Upper lobe of left lung (tissue), 6 donors: ENCODE results near the gene COL28A1. TPM values are rescaled to one million over a fixed set of nuclear protein-coding genes. Genes with fewer than 3 reads are reported as not detected.

Source experiments
- ATAC-seq, 2 donors: fragments of 200-7000 bp; cut with Tn5 transposase; one replicate each; pipeline ENCODE4 v1.9.1; 2022; ENCODE audit warnings: mild to moderate bottlenecking in 2 of 2, moderate library complexity in 2 of 2; ENCODE audit not compliant: low FRiP score in 2 of 2
- DNase-seq, 2 donors: peaks; one replicate each; pipeline ENCODE4 v3.0.0-alpha.2; 2019 to 2020
- H3K27ac ChIP-seq, 4 donors: fragments of 200-600 bp; sonication (generic); one replicate each; pipeline ENCODE4 v1.5.1; 2016 to 2019
- H3K27me3 ChIP-seq, 4 donors: fragments of 200-600 bp; sonication (generic); one replicate each; pipeline ENCODE4 v1.5.1; 2017 to 2019
- H3K36me3 ChIP-seq, 4 donors: fragments of 200-600 bp; sonication (generic); one replicate each; pipeline ENCODE4 v1.5.1; 2016 to 2019
- H3K4me1 ChIP-seq, 4 donors: fragments of 200-600 bp; sonication (generic); one replicate each; pipeline ENCODE4 v1.5.1; 2018 to 2019
- H3K4me3 ChIP-seq, 4 donors: fragments of 200-600 bp; sonication (generic); one replicate each; pipeline ENCODE4 v1.5.1; 2017 to 2019; ENCODE audit warnings: mild to moderate bottlenecking in 2 of 4, moderate library complexity in 1 of 4
- H3K9me3 ChIP-seq, 4 donors: fragments of 200-600 bp; sonication (generic); one replicate each; pipeline ENCODE4 v1.5.1; 2018 to 2019
- CTCF ChIP-seq, 6 experiments: fragments of 450-650 bp in 4 of 6; fragments of 200-600 bp in 2 of 6; sonication (generic) in 2 of 6; IDR thresholded peaks; one replicate each; pipeline ENCODE4 v1.5.1; 2016 to 2019; ENCODE audit warnings: antibody characterized with exemption in 6 of 6
- EP300 ChIP-seq, 4 donors: sonication (generic); formaldehyde crosslinking; IDR thresholded peaks; one replicate each; pipeline ENCODE4 v1.5.1; 2017; ENCODE audit warnings: antibody characterized with exemption in 4 of 4, control low read depth in 2 of 4
- POLR2A ChIP-seq, 4 donors: fragments of 450-650 bp; IDR thresholded peaks; one replicate each; pipeline ENCODE4 v1.5.1; 2016 to 2017; ENCODE audit warnings: antibody characterized with exemption in 4 of 4, mild to moderate bottlenecking in 2 of 4
- POLR2AphosphoS5 ChIP-seq, 2 donors: sonication (generic); formaldehyde crosslinking; IDR thresholded peaks; one replicate each; pipeline ENCODE4 v1.5.1; 2017; ENCODE audit warnings: antibody characterized with exemption in 2 of 2
- WGBS, 2 donors: methylation state at CpG; one replicate each; pipeline ENCODE4 v1.1.5; 2017 to 2018; 5-methylcytosine and 5-hydroxymethylcytosine counted together
- total RNA-seq, 6 donors: library from RNA; depleted of rRNA in 4 of 6; stranded (reverse); fragments of >200 nt in 4 of 6; gene quantifications; one replicate each; pipeline versions ENCODE4 v1.1.0 to v1.2.1, GENCODE V29; 2016 to 2021
- donor health status: DM: no; HTN: no; CAD: no; lungs with moderate emphysema.
- donor health status: DM: no; HTN: yes; CAD: no; lungs with severe emphysema.

The COL28A1 gene
- total RNA-seq, 6 donors from 2014 or later = 1.5 to 14.7 (median 4.3) TPM

- Histone ChIP-seq H3K36me3 (no peaks in the 10 kb centered on the region), H3K9me3 (no peaks in the 10 kb centered on the region), H3K4me1 (peaks cover 21 to 44% (median 32%) of the 10 kb centered on the region in 4 donors), H3K4me3 (peak overlapping the region in 3 of 4 donors; percentile 58 to 85 (median 74)), H3K27me3 (no peaks in the 10 kb centered on the region), H3K27ac (peak overlapping the region; percentile 91 to 97 (median 96))
- 84 to 85% methylated on average over 26 of the region's 26 CpGs for WGBS, 2 donors
- peak in 1 of 4 donors; percentile 29 for TF ChIP-seq POLR2A (IDR thresholded peaks at IDR 0.05)
- TF ChIP-seq EP300 (IDR thresholded peaks at IDR 0.05) = no peak
- DNase-seq (peak; percentile 37 to 39), ATAC-seq (peak; percentile 26 to 80)
Measured at GRCh38 chr7:7565746-7566650, 30.3 kb upstream of the COL28A1 start.

GRCh38 chr7:7565018-7565680, 29.5 kb upstream of the COL28A1 start:
- DNase-seq (no peak), ATAC-seq (no peak)
- H3K27ac ChIP-seq = peak overlapping the region; percentile 91 to 97 (median 96)
- peaks cover 21 to 44% (median 32%) of the 10 kb centered on the region in 4 donors for H3K4me1 ChIP-seq
- WGBS, 2 donors = 97 to 98% methylated on average over 4 of the region's 4 CpGs
- peak overlapping the region in 2 of 4 donors; percentile 58 to 74 for H3K4me3 ChIP-seq
- TF ChIP-seq EP300 (IDR thresholded peaks at IDR 0.05) (no peak), POLR2AphosphoS5 (IDR thresholded peaks at IDR 0.05) (no peak), CTCF (IDR thresholded peaks at IDR 0.05) (no peak), POLR2A (IDR thresholded peaks at IDR 0.05) (no peak)
- H3K27me3 ChIP-seq = no peaks in the 10 kb centered on the region
- H3K36me3 ChIP-seq = no peaks in the 10 kb centered on the region
- H3K9me3 ChIP-seq = no peaks in the 10 kb centered on the region

- H3K4me1 ChIP-seq = peaks cover 17 to 38% (median 30%) of the 10 kb centered on the region in 4 donors
- no peak for TF ChIP-seq CTCF (IDR thresholded peaks at IDR 0.05)
- TF ChIP-seq POLR2A (IDR thresholded peaks at IDR 0.05) = no peak
- peak in 1 of 2 donors; percentile 26 for TF ChIP-seq POLR2AphosphoS5 (IDR thresholded peaks at IDR 0.05)
- peak overlapping the region in 3 of 4 donors; percentile 4 to 32 (median 27) for H3K27ac ChIP-seq
- WGBS, 2 donors = 93 to 94% methylated on average over 3 of the region's 3 CpGs
- no peak for ATAC-seq
- no peak for DNase-seq
- no peaks in the 10 kb centered on the region for H3K9me3 ChIP-seq
- no peak overlapping the region for H3K4me3 ChIP-seq
- no peaks in the 10 kb centered on the region for H3K27me3 ChIP-seq
- no peaks in the 10 kb centered on the region for H3K36me3 ChIP-seq
Measured at GRCh38 chr7:7564323-7564780, 28.7 kb upstream of the COL28A1 start.

GRCh38 chr7:7563813-7564212, 28.1 kb upstream of the COL28A1 start:
- Histone ChIP-seq H3K36me3 (no peaks in the 10 kb centered on the region), H3K27me3 (no peaks in the 10 kb centered on the region), H3K4me3 (no peak overlapping the region), H3K4me1 (peaks cover 12 to 33% (median 25%) of the 10 kb centered on the region in 4 donors), H3K9me3 (peaks cover 0 to under 1% (median 0%) of the 10 kb centered on the region in 4 donors), H3K27ac (peak overlapping the region in 3 of 4 donors; percentile 4 to 32 (median 27))
- no peak for DNase-seq
- no peak for TF ChIP-seq CTCF (IDR thresholded peaks at IDR 0.05)
- TF ChIP-seq POLR2A (IDR thresholded peaks at IDR 0.05) = no peak
- no peak for TF ChIP-seq EP300 (IDR thresholded peaks at IDR 0.05)
- no peak for TF ChIP-seq POLR2AphosphoS5 (IDR thresholded peaks at IDR 0.05)
- ATAC-seq = no peak

GRCh38 chr7:7563269-7563668, 27.6 kb upstream of the COL28A1 start:
- TF ChIP-seq POLR2AphosphoS5 (IDR thresholded peaks at IDR 0.05) (no peak), EP300 (IDR thresholded peaks at IDR 0.05) (no peak), POLR2A (IDR thresholded peaks at IDR 0.05) (no peak), CTCF (IDR thresholded peaks at IDR 0.05) (no peak)
- 76 to 85% methylated on average over 5 of the region's 5 CpGs for WGBS, 2 donors
- H3K27me3 ChIP-seq = no peaks in the 10 kb centered on the region
- peaks cover 7 to 27% (median 19%) of the 10 kb centered on the region in 4 donors for H3K4me1 ChIP-seq
- H3K36me3 ChIP-seq = no peaks in the 10 kb centered on the region
- H3K4me3 ChIP-seq = no peak overlapping the region
- ATAC-seq = no peak
- DNase-seq = no peak
- peak overlapping the region in 2 of 4 donors; percentile 4 to 49 for H3K27ac ChIP-seq
- peaks cover 0 to 3% (median 0%) of the 10 kb centered on the region in 4 donors for H3K9me3 ChIP-seq
